Heart right ventricle (tissue), 16 donors: ENCODE results near the gene ACOXL. TPM values are rescaled to one million over a fixed set of nuclear protein-coding genes. Genes with fewer than 3 reads are reported as not detected.

Source experiments
- ATAC-seq, 8 donors: fragments of 200-7000 bp; cut with Tn5 transposase; one replicate each; pipeline ENCODE4 v1.9.1; 2020; ENCODE audit warnings: mild to moderate bottlenecking in 8 of 8, moderate library complexity in 8 of 8, moderate number of reproducible peaks in 1 of 8
- DNase-seq, 2 donors: peaks; one replicate each; pipeline ENCODE4 v3.0.0-alpha.2; 2020
- H3K27ac ChIP-seq, 10 donors: fragments of 200-600 bp; sonication (generic) in 2 of 10; one replicate each; pipeline versions ENCODE4 v1.5.0 to v1.8.0; 2020 to 2022; ENCODE audit warnings: mild to moderate bottlenecking in 3 of 10
- H3K27me3 ChIP-seq, 7 donors: fragments of 200-600 bp; one replicate each; pipeline ENCODE4 v1.8.0; 2021 to 2022; ENCODE audit warnings: mild to moderate bottlenecking in 2 of 7
- H3K36me3 ChIP-seq, 9 donors: fragments of 200-600 bp; sonication (generic) in 1 of 9; one replicate each; pipeline versions ENCODE4 v1.5.0 to v1.8.0; 2020 to 2022; ENCODE audit warnings: mild to moderate bottlenecking in 2 of 9
- H3K4me1 ChIP-seq, 9 donors: fragments of 200-600 bp; sonication (generic) in 1 of 9; one replicate each; pipeline versions ENCODE4 v1.5.0 to v1.8.0; 2020 to 2022; ENCODE audit warnings: mild to moderate bottlenecking in 4 of 9
- H3K4me3 ChIP-seq, 10 donors: fragments of 200-600 bp; sonication (generic) in 2 of 10; one replicate each; pipeline versions ENCODE4 v1.5.0 to v1.8.0; 2020 to 2022; ENCODE audit warnings: mild to moderate bottlenecking in 7 of 10, moderate library complexity in 2 of 10
- H3K9me3 ChIP-seq, 11 donors: fragments of 200-600 bp in 10 of 11; sonication (generic) in 2 of 11; one replicate each; pipeline versions ENCODE4 v1.5.0 to v1.8.0; 2013 to 2022; ENCODE audit warnings: mild to moderate bottlenecking in 2 of 11, control low read depth in 1 of 11, moderate library complexity in 1 of 11
- WGBS, 2 donors: extraction: QIAGEN DNeasy Blood & Tissue Kit; methylation state at CpG; one replicate each; pipeline ENCODE4 v1.1.7; 2013; ENCODE audit warnings: inconsistent platforms in 1 of 2; 5-methylcytosine and 5-hydroxymethylcytosine counted together
- intact Hi-C, 10 donors: fragments of 100-400 bp; cut with DNase I; formaldehyde crosslinking; loops; one replicate each; pipeline versions ENCODE4 v1.11.1 to v1.14.2; 2022
- polyA plus RNA-seq, 2 donors: library from polyadenylated mRNA; stranded (reverse); fragments of 200-250 nt; gene quantifications; one replicate each; pipeline ENCODE4 v1.2.3, GENCODE V29; 2013
- total RNA-seq, 10 donors: library from RNA; stranded (reverse); fragmentation: NEBNext Ultra II Directional in 3 of 10; extraction: Animal tissue kit (Norgen Biotek cat#: 25700) in 3 of 10; gene quantifications; one replicate each; pipeline versions ENCODE4 v1.2.1 to v1.2.4, GENCODE V29; 2021 to 2023
- TF ChIP-seq, protein P1 (sequence below), 9 donors: fragments of 200-600 bp; sonication (generic) in 2 of 9; IDR thresholded peaks; one replicate each; pipeline versions ENCODE4 v1.5.0 to v1.8.0; 2021 to 2022; ENCODE audit warnings: antibody characterized with exemption in 9 of 9, mild to moderate bottlenecking in 5 of 9, moderate library complexity in 1 of 9
- donor health status: Arrhythmogenic right ventricular cardiomyopathy.
- donor health status: ischemic (EF 13 %, LVEDD 7.1; RV severe dilation, severe dysfunction).
- donor health status: healthy with polysubstance abuse.
- donor health status: DM: no; HTN: yes; CAD: no.
- donor health status: DM: no; HTN: no; CAD: no.
- donor health status: ischemic (EF 25% LVEDD 6.9; RV normal size, moderate dysfunction).
- donor health status: ischemic (EF 25% LVEDD 5.7; RV mildly dilated, moderate dysfunction).
- donor health status: healthy.
- donor health status: DM: yes; HTN: yes; CAD: no.
- donor health status: Ischemic cardiomyopathy.
- donor health status: ischemic (EF 35%, LVEDD 5.7; RV mildly dilated, moderate dysfunction).
- donor health status: nonischemic (EF 11% LVEDD 7.7; RV severe dilation, severe dysfunction).
- donor health status: DM: yes; HTN: yes; CAD: no.
- donor health status: PGD.
- donor health status: ischemic (EF 29% LVEDD 5.4; RV normal size, mild dysfunction).
- donor health status: nonischemic (EF 23%, LVEDD 6.1; RV moderate dilation, normal function).

The ACOXL gene
- total and polyA plus RNA-seq, 12 donors = not detected

DNA sequence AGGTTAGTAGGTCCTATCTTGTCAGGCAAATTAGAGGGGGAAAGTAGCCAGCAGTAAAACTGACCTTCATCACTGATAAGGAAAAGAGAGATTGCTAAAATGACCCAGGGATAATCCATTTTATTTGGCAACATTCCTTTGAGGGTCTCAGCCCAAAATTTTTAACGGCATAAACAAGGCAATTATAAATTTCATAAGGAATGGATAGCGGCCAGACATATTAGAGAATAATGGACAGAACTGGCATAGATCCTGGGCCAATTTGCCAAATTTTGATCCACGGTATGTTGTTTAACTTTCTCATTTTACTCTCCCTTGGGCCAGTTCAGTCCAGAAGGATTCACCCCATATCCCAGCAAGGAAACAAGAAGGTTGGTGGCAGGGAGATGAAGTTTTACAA, 217.9 kb downstream of the ACOXL start:
- ATAC-seq (no peak), DNase-seq (no peak)
- 72 to 83% methylated on average over 3 of the region's 3 CpGs for WGBS, 2 donors
- intact Hi-C loops = no loop called here
- H3K27me3 ChIP-seq = no peaks in the 10 kb centered on the region
- no peak overlapping the region for H3K4me3 ChIP-seq
- no peaks in the 10 kb centered on the region for H3K36me3 ChIP-seq
- H3K27ac ChIP-seq = no peak overlapping the region
- H3K9me3 ChIP-seq = no peaks in the 10 kb centered on the region
- TF ChIP-seq, protein P1, sequence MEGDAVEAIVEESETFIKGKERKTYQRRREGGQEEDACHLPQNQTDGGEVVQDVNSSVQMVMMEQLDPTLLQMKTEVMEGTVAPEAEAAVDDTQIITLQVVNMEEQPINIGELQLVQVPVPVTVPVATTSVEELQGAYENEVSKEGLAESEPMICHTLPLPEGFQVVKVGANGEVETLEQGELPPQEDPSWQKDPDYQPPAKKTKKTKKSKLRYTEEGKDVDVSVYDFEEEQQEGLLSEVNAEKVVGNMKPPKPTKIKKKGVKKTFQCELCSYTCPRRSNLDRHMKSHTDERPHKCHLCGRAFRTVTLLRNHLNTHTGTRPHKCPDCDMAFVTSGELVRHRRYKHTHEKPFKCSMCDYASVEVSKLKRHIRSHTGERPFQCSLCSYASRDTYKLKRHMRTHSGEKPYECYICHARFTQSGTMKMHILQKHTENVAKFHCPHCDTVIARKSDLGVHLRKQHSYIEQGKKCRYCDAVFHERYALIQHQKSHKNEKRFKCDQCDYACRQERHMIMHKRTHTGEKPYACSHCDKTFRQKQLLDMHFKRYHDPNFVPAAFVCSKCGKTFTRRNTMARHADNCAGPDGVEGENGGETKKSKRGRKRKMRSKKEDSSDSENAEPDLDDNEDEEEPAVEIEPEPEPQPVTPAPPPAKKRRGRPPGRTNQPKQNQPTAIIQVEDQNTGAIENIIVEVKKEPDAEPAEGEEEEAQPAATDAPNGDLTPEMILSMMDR (IDR thresholded peaks at IDR 0.05) = no peak
- peaks cover 0 to 19% (median 4%) of the 10 kb centered on the region in 9 donors for H3K4me1 ChIP-seq

DNA sequence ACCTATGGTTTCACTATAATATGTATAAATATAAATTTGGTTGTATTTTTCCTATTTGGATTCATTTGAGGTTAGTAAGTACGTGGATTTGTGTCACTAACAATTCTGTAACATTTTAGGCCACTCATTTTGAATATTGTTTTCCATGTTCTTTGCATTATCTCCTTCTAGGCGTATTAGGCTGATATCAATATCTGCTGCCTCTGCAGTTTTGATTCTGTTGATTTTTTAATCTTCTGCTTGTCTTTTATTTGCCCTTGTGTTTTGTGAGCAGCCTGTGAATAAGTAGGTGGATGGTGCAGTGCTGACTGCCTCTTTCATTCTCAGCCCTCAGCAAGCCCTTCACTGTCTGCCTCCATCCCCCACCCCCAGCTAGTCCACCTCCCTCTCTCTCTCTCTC, 222.7 kb downstream of the ACOXL start:
- DNase-seq (no peak), ATAC-seq (no peak)
- Histone ChIP-seq H3K36me3 (no peaks in the 10 kb centered on the region), H3K4me3 (no peak overlapping the region), H3K9me3 (no peaks in the 10 kb centered on the region), H3K4me1 (no peaks in the 10 kb centered on the region), H3K27ac (no peak overlapping the region), H3K27me3 (peaks cover 0 to 8% (median 0%) of the 10 kb centered on the region in 7 donors)
- intact Hi-C loops = no loop called here
- TF ChIP-seq, protein P1 (IDR thresholded peaks at IDR 0.05) = no peak
- 48 to 78% methylated on average over 2 of the region's 2 CpGs for WGBS, 2 donors

DNA sequence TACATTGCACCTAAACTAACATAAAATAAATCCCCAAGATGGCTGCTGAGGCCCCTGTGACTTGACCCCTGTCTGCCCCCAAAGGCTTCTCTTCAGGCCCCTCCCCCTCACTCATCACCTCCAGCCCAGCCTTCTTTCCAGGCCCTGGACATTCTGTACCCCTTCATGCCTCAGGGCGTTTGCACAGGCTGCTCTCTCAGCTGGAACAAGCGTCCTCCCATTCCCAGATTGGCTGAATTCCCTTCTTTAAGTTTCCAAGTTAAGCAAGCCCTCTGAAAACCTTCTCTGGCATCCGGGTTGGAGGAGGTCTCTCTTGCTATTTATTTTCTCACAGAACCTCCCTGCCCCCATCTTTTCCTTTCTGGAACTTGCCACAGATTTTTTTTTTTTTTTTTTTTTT, 223.2 kb downstream of the ACOXL start:
- no peak for DNase-seq
- intact Hi-C loops = no loop called here
- Histone ChIP-seq H3K9me3 (no peaks in the 10 kb centered on the region), H3K27ac (no peak overlapping the region), H3K4me1 (no peaks in the 10 kb centered on the region), H3K4me3 (no peak overlapping the region), H3K27me3 (peaks cover 0 to 8% (median 0%) of the 10 kb centered on the region in 7 donors), H3K36me3 (no peaks in the 10 kb centered on the region)
- TF ChIP-seq, protein P1 (IDR thresholded peaks at IDR 0.05) = no peak
- ATAC-seq = no peak
- 52 to 70% methylated on average over 3 of the region's 3 CpGs for WGBS, 2 donors

DNA sequence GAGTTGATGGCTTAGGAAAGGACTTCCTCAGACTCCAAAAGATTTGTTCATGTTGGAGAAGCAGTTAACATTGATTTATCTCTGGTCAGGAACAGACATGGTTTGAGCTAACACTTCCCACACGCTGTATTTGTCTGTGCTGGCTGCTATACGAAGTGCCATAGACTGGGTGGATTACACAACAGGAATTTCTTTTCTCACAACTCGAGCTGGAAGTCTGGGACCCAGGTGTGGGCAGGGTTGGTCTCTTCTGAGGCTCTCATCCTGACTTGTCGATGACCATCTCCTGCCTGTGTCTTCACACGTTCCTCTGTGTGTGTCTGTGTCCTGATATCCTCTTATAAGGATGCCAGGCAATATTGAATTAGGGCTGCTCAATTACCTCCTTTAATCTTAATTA, 224.9 kb downstream of the ACOXL start:
- TF ChIP-seq, protein P1 (IDR thresholded peaks at IDR 0.05) = no peak
- Histone ChIP-seq H3K4me3 (no peak overlapping the region), H3K27me3 (peaks cover 0 to 8% (median 0%) of the 10 kb centered on the region in 7 donors), H3K4me1 (no peaks in the 10 kb centered on the region), H3K9me3 (no peaks in the 10 kb centered on the region), H3K27ac (no peak overlapping the region), H3K36me3 (no peaks in the 10 kb centered on the region)
- no peak for DNase-seq
- no peak for ATAC-seq
- 77 to 81% methylated on average over 5 of the region's 5 CpGs for WGBS, 2 donors
- intact Hi-C loops = no loop called here
